Tongue (tissue), 2 donors: Measurements from ENCODE around the gene USP16. TPM values are rescaled to one million over a fixed set of nuclear protein-coding genes. Genes with fewer than 3 reads are reported as not detected.

Experiments
- DNase-seq: peaks from one replicate; pipeline ENCODE4 v3.0.0-alpha.2; 2015
- total RNA-seq: library from RNA; depleted of rRNA; stranded (reverse); fragments of >200 nt; gene quantifications from one replicate; pipeline ENCODE4 v1.2.3, GENCODE V29; 2014

Gene USP16
- total RNA-seq, 1 donor from 2014 or later = 39.1 TPM

DNA sequence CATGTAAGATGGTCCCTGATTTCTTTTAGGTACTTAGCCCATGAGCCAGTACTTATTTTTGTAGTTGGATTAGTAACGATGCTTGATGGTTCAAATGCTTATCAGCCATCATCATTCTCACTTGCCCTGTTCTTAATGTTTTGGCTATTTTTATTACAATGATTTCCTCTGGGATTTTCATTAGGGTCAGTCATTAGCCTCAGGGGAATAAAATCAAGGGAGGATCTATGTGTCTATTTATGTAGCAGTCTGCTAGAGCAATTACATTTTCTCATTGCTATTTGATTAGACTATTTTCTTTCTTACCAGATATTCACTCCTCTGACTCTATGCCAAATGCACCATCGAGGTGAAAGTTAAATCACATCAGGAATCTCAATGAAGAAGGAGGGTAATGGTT, 59.9 kb downstream of the USP16 start:
- no peak for DNase-seq

DNA sequence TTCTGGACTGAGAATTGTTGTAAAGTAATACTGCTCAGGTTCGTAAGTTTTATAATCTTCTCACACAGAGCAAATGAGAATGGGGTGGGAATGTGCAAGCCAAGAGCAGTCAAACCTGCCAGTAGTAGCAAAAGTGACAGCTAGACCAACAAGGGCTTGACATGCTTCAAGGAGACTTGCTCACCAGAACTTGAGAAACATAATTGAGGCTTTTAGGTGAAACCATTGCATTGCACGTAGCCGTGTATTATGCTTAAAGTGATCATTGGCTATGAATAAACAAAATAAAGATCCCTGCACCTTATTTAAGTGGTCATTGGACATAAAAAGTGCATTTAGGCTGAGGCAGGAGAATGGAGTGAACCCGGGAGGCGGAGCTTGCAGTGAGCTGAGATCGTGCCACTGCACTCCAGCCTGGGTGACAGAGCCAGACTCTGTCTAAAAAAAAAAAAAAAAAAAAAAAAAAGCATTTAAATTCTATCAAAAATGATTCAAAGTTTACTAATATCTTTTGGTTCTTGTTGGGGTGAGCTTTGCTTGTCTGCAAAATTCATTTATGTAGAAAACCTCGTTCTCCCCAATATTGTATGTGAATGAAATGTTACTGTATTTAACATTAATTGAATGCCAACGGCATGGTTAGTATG, 60.8 kb downstream of the USP16 start:
- no peak for DNase-seq

DNA sequence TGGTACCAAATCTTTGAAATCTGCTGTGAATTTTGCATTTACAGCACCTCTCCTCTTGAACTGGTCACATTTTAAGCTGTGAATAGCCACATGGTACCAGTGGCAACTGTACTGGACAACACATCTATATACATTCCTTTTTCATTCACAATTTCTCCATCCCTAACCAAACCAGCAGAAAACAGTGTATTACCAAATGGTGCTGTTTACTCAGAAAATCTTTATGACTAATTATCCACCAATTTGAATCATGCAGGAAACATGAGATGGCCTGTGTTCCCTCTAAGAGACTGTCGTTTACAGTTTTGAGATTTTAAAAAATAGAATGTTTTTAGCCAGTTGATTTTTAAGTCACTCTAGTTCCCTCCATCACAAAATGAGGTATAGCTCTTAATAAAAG, 66.6 kb downstream of the USP16 start:
- DNase-seq = no peak

DNA sequence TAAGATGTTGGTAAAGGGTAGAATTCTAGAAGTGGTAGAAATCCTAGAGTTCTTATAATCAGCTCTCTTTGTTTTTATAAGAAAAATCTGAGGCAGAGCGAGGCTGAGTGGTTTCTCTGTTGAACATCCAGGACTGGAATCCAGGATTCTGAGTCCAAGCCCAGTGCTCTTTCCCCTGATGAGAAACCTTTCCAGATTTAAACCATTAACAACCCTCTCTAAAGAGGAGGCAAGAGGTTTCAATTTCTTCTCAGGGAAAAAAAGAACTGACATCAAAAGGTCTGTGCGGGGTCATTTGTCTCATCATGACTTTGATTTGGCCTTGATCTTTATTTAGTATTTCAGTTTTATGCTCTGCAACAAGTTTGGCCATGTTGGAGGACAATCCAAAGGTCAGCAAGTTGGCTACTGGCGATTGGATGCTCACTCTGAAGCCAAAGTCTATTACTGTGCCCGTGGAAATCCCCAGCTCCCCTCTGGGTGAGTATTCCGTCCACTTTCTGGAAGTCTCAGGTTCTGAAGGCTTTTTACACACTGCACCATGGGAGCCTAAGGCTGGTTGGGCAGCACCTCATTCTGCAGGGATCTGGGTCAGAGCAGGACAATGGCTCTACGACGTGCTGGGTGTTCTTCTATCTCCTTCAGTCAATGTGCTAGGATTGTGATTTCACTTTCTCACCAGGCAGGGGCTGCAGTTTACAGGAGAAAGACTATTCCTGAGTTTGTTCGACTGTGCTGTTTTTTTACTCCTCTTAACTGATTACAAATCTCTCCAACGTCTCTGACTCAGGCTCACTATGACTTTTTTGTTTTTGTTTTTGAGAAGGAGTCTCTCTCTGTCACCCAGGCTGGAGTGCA, 67.9 kb downstream of the USP16 start:
- no peak for DNase-seq

DNA sequence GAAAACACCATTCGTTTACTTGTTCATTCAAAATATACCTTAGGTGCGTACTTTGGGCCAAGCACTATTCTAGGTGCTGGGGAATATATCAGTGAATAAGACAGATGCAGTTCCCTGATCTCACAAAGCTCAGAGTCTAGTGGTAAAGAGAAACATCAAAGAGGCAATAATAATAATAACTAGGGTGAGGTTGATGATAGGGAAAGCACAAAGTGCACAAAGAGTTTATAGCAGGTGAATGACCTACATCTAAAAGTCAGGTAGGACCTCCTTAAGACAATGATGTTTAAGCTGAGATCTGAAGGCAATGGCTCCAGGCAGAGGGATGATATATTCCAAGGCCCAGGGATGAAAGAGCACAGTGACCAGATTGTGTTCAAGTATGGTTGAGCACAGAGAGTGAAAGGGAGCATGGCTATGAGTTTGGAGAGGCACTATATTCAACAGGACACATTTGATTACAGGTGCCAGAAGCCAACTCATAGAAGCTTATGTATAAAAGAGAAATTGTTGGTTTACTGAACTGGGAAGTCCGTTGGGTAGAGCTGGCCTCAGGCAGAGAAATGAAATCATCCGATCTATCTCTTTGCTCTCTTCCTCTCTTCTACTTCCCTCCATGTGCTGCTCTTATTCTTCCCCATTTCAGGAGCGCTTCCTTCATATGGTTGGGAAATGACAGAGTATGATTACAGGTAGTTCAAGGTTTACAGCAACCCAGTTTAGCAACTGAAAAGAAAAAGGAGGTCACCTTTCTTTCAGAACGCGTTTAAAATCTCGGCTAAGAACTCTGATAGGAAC, 71.9 kb downstream of the USP16 start:
- no peak for DNase-seq

DNA sequence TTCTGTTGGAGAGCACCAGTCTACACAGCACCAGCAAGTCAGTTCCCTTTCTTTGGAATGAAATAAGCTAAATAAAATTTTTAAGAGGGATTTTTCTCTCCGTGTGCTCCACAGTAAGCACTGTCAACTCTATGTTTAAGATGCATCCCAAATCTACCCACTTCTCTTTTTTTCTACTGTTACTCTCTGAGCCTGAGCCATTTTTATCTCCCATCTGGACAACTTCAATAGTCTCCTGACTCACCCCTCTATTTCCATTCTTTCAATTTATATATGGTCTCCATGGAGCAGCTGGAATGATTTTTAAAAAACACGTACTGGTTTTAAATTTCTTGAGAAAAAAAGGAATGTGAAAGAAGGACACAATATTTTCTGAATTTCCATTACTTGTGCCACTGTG, 73.7 kb downstream of the USP16 start:
- no peak for DNase-seq

DNA sequence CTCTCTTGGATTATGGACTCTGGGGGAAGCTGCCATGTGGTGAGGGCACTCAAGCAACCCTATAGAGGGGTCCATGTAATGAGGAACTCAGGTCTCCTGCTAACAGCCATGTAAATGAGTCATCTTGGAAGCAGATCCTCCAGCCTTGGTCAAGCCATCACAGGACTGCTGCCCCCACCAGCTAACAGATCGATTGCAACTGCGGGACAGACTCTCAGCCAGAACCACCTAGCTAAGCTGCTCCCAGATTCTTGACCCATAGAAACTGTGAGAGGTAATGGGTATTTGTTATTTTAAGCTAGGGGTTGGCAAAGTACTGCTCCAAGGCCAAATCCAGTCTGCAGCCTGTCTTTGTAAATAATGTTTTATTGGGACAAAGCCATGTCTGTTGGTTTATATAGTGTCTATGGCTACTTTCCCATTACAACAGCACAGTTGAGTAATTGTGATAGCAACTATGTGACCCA, 78.4 kb downstream of the USP16 start:
- DNase-seq = no peak

Other genes with a start within 250 kb of the USP16 start
- gene LTN1, start 31.8 kb upstream of the USP16 start, total RNA-seq = 54.5 TPM
- gene RWDD2B, start 5.3 kb upstream of the USP16 start, total RNA-seq = 18.2 TPM
- gene CCT8, start 49.0 kb downstream of the USP16 start, total RNA-seq = 157 TPM
- 88.3 TPM for gene MAP3K7CL, start 106.0 kb downstream of the USP16 start, total RNA-seq